HL-60/S4 (cell line): ENCODE results near the gene ZNF562.

Source experiments
- in situ Hi-C: fragments of 300-500 bp; cut with MboI; formaldehyde crosslinking; loops from 2 replicates; pipeline ENCODE4 v1.14.3; 2022; ENCODE audit warnings: low sequenced_read_pairs

The ZNF562 gene

GRCh38 chr19:9645472-9645871 is 29.4 kb downstream of the ZNF562 start:
- in situ Hi-C loops, result no loop called here

GRCh38 chr19:9644472-9644871 is 30.4 kb downstream of the ZNF562 start:
- in situ Hi-C loops, result no loop called here

- in situ Hi-C loops, result no loop called here
These were observed 33.1 kb downstream of the ZNF562 start for GRCh38 chr19:9641810-9642209.

- in situ Hi-C loops, result no loop called here
These were observed 33.9 kb downstream of the ZNF562 start for GRCh38 chr19:9640956-9641355.

GRCh38 chr19:9636018-9636417 is 38.9 kb downstream of the ZNF562 start:
- in situ Hi-C loops, result no loop called here

- in situ Hi-C loops, result loop anchor here (10.0 kb wide), 1 partner anchor 167 kb away; no protein-coding TSS in a partner anchor
These were observed 47.0 kb downstream of the ZNF562 start for GRCh38 chr19:9627856-9628255.

- in situ Hi-C loops, result loop anchor here (10.0 kb wide), 1 partner anchor 172 kb away; no protein-coding TSS in a partner anchor
These were observed 52.4 kb downstream of the ZNF562 start for GRCh38 chr19:9622531-9622930.

- in situ Hi-C loops, result loop anchor here (10.0 kb wide), 1 partner anchor 173 kb away; no protein-coding TSS in a partner anchor
These were observed 53.5 kb downstream of the ZNF562 start, which contains the start of gene ZNF561 for GRCh38 chr19:9621156-9622037. Gene ZNF561 (minus strand): TSS chr19:9621232. CDS start chr19:9619456, 1,776 bp downstream.

GRCh38 chr19:9620842-9621155 is 54.1 kb downstream of the ZNF562 start:
- in situ Hi-C loops, result loop anchor here (10.0 kb wide), 1 partner anchor 174 kb away; no protein-coding TSS in a partner anchor

GRCh38 chr19:9615844-9616243 is 59.1 kb downstream of the ZNF562 start:
- in situ Hi-C loops, result no loop called here

- in situ Hi-C loops, result no loop called here
These were observed 64.3 kb downstream of the ZNF562 start for GRCh38 chr19:9610484-9611113.

GRCh38 chr19:9608912-9609311 is 66.0 kb downstream of the ZNF562 start:
- in situ Hi-C loops, result no loop called here

- in situ Hi-C loops, result no loop called here
These were observed 77.9 kb downstream of the ZNF562 start for GRCh38 chr19:9597027-9597426.
